GM21360 (cell line): ENCODE data around the gene HEXIM1.
"Not testable (repeated sequence)": the region's sequence is repeated elsewhere in the genome, so short reads cannot be mapped to it uniquely, and the experiment has no call there.

Experiments
- ATAC-seq: cut with Tn5 transposase; IDR thresholded peaks from one replicate; pipeline ENCODE4 v1.9.1; 2021; ENCODE audit warnings: mild to moderate bottlenecking, moderate library complexity; ENCODE audit not compliant: unreplicated experiment

HEXIM1 gene

DNA sequence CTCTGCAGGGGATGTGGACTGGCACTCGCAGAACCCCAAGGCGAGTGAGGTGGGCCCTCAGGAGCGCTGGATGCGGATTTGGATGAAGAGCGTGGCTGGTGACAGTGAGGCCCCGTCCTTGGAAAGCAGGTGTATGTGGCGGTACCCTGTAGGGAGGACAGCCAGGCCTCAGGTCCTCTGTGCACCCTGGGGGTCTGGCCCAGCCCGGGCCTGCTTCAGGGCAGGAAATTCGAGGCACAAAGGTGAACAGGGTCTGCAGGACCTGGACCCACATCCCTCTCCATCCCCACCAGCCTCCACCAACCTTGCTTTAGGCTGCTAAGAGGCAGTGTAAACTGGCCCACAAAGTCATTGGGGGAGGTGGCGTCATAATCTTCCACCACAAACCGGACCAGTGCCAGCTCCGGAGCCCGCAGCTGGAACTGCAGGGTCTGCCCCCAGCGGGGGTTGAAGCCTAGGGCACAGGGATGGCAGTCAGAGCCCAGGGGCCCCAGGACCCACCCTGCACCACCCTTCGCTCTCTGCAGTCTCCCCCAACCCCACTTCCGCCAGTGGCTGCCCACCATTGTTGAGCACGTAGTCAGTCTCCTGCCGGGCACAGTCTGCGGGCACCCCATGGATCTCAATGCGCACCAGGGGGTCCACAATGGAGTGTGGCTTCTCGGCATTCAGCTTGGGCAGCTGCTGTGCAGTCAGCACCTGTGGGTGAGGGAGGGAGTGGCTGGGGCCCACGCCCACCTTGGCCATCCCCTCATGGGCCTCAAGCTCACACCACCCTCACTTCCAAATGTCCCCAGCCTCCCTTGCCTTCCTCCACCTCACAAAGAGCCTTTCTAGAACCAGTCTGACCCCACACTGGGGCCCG lies 35.5 kb upstream of the HEXIM1 start:
- ATAC-seq = no peak

- no peak for ATAC-seq
Observed at GRCh38 chr17:45113424-45113754, 34.9 kb upstream of the HEXIM1 start.

GRCh38 chr17:45114117-45114932 lies 34.0 kb upstream of the HEXIM1 start:
- ATAC-seq = no peak

GRCh38 chr17:45115015-45115625 lies 33.2 kb upstream of the HEXIM1 start:
- ATAC-seq = no peak

DNA sequence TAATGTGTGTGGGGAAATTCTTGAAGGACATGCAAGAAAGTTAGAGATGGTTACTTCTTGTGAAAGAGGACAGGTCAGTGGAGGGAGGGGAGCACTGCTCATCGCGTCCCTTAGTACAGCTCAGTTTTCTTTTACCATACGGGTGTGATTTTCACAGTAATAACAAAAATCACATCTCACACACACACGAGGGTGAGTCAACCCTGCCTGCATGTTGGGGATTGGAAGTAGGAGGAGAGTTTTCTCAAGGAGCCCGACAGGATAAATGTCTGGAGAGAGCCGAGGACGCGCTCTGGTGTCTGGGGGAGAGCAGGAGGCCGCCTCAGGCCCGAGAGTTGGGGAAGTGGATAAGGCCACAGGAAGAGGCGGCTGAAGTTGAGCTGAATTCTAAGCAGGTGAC lies 32.4 kb upstream of the HEXIM1 start:
- no peak for ATAC-seq

DNA sequence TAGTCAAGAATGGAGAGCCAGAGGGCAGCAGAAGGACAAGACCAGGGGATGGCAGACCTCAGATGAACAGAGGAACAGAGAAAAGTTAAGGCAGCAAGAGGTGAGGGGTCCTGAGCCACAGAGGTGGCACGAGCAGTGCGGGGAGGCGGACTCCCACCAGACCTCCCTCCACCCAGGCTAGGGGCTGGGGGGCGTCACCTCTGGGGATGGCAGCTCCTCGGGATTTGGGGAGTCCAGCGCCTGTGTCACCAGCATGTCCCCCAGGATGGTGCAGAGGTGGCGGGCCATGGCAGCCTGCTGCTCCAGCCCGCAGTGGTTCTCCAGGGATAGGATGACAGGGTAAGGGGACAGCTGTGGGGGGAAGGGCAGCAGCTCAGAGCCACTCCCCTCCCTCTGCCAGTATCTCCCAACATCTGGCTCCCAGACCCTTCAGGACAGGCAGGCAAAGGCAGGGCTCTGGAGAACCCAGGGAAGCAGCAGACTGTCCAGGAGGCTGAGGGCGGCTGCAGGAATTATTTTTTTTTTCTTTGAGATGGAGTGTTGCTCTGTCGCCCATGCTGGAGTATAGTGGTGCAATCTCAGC lies 31.8 kb upstream of the HEXIM1 start:
- ATAC-seq = no peak

DNA sequence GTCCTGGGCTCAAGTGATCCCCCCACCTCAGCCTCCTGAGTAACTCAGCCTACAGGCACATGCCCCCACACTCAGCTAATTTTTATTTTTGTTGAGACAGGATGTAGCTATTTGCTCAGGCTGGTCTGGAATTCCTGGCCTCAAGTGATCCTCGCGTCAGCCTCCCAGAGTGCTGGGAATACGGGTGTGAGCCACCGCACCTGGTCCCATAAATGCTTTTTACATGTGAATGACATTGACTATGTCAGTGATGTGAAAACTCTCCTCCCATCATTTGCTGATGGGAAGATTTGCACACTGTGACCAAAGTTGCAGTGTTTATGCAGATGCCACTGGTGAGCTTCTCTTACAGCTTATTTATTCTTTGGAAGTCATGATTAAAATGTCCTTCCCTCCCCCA lies 30.9 kb upstream of the HEXIM1 start:
- no peak for ATAC-seq

DNA sequence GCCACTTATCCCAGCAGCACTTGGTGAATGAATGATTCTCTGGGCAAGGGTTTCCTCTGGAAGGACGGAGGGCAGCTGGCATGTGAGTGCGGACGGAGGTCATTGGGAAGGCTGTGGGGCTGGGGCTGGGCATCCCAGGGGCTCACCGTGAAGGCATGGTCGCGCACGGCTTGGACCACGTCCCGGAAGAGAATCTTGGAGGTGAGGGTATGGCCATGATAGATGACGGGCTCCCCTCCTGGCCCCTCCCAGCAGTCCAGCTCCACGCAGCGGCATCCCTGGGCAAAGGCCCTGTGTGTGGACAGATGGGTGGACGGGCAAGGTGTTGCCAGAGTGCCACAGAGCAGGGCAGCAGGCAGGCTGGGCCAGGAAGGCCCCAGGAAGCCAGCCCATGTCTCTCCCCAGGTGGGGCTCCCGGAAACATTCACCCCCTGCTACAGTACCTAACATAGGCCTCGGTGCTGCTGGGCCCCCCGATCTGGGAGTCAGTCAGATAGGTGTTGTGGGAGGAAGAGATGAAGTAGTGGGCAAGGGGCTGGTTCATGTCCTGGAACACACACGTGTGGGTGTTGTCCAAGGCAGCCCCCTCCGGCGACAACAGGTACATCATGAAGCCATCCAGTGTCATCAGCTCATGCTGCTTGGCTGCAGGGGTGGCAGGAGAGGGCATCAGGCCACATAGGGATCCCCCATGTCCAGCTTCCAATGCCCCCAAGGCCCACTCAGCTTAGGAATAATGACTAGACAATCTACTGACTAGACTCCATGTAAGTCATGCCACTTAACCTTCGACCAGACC lies 30.2 kb upstream of the HEXIM1 start:
- no peak for ATAC-seq

- ATAC-seq = no peak
Observed at GRCh38 chr17:45118691-45119090, 29.6 kb upstream of the HEXIM1 start.

DNA sequence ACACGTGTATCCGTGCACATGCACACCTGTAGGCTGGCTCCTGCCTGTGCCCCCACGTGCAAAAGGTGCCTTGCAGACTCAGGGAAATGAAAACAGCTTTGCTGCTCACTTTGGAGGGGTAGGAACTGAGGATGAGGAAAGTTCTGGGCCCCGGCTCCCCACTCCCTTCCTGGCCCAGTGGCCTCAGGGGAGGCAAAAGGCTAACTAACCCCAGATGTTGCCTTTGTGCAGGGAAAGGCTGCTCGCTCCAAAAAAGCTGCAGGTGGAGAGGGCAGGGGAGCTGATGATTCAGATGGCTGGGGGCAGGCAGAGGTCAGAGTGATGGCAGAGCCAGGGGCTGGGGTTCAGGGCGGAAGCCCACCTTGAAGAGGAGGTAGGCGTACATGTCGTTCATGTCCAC lies 28.3 kb upstream of the HEXIM1 start:
- ATAC-seq = no peak

GRCh38 chr17:45120558-45120957 lies 27.7 kb upstream of the HEXIM1 start:
- ATAC-seq = no peak

DNA sequence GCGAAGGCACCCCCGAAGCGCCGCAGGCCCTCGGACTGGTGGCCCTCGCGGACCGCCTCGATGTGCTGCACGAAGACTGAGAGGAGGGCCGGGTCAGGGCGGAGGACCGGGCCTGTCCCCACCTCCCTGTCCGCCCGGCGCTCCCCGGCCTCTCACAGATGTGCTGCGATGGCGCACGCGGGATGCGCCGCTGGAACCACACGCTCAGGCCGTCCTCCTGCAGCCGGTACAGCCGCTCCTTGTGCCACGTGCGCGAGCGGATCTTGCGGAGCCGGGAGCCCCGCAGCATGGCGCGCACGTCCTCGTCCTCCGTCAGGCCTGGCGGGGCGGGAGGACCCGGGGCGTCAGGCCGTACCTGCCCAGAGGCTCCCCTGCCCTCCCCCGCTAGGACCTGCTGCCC lies 27.2 kb upstream of the HEXIM1 start:
- ATAC-seq = no peak

DNA sequence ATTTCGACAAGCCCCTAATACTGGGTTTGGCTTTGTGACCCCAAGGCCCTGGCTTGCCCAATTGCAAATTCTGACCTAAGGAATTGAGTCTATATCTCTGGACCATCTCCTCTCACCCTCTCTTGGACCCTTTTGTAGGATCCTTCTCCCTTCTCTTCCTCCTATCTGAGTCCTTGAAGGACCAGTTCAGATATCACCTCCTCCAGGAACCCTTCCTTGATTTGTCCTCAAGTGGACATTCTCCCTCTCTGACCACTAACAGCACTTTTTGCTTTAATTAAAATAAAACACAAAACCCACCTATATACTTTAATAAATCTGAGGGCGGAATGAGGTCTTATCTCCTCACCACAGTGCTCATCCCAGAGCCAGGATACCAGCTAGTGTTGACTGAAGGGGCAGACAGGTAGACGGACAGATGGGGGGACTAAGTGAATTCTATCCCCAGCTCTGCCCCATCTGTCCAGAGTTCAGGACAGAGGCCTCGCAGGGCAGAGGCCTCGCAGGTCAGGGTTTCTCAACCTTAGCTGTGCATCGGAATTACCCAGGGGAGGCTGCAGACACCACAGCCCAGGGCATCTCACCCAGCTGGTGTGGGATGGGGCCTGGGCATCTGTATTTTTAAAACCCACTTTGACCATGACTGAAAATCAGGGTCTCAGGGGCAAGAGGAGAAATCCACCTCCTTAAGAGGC lies 25.1 kb upstream of the HEXIM1 start:
- no peak for ATAC-seq

DNA sequence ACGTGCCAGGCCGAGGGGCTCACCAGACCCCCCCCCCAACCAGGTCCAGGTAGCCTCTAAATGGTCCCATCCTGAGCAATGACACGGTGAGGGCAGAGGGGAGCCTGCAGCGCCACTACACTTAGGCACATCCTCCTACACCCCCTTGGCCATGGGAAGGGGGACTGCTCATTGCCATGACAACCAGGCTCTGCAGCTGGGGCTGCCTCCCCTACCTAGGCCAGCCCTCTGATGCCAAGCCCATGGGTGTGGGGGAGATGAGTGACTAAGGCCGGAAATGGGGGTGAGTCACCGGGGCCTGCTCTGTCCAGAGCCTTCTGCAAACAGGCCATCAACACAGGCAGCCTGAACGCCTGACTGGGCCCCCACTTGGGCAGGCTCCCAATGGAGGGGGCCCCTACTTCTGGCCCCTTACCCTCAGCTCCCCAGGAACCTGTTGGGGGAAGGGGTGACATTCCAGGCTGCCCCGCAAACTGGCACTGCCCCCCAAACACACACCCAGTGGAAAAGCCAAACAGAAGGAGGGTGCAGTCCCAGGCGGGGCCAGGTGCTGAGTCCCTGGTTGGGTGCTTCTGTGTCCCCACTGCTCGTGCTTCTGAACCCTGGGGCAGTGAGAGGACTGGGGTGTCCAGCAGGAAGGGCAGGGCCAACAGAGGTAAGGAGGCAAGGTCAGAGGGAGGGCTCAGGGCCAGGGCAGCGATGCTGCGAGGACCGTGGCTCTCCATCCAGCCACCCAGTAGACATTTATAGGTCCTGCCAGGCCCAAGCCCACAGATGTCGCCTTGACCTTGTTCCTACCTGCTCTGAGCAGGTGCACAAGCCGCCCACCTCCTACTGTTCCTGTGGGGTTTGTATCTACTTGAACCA lies 24.1 kb upstream of the HEXIM1 start:
- ATAC-seq = no peak

DNA sequence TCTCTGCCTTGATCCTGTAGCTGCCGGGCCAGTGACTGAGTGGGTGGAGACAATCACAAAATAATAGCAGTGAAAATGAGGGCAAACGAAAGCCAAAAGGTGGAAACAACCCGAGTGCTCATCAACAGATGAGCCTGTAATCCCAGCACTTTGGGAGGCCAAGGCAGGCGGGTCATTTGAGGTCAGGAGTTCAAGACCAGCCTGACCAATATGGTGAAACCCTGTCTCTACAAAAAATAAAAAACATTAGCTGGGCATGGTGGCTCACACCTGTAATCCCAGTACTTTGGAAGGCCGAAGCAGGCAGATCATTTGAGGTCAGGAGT lies 23.5 kb upstream of the HEXIM1 start:
- ATAC-seq = not testable (repeated sequence)

GRCh38 chr17:45125509-45125908 lies 22.8 kb upstream of the HEXIM1 start:
- ATAC-seq = no peak

GRCh38 chr17:45127207-45127547 lies 21.1 kb upstream of the HEXIM1 start:
- ATAC-seq = no peak

DNA sequence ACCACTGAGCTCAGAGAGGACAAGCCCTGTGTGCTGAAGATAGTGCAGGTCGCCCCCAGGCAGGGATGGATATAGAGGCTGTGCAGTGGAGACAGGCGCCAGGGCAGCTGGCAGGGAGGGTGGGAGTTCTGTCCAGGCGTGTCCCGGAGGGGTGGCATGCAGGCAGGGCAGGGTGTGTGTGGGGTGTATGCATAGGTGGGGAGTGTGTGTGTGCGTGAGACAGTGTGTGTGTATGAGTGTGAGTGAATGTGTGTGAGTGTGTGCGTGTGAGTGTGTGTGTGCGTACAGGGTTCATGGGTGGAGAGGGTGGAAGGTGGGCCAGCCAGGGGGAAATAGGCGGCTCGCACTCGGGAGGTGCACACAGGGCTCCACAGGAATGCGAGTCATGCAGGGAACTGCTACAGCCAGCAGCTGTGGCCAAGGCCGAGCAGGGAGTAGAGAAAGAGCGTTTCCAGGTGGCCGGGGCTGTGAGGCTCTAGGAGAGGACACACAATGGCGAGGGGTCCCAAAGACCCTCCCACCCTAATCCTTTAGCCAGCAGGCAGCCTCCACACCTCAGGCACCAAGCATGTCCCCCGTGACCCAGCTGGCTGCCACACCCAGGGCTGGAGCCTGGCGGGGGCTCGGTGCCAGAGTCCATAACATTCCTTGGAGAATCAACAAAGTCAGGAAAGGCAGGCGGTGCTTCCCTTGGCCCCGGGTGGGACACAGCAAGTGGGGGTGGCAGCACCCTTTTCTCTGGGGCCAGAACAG lies 20.6 kb upstream of the HEXIM1 start:
- no peak for ATAC-seq

GRCh38 chr17:45128331-45128730 lies 19.9 kb upstream of the HEXIM1 start:
- ATAC-seq = no peak
